Esophagus squamous epithelium (tissue), 4 donors: ENCODE measurements around the gene MRM3.

ENCODE experiments used
- CTCF ChIP-seq, 6 experiments: fragments of 450-650 bp in 4 of 6; fragments of 200-600 bp in 2 of 6; sonication (generic) in 2 of 6; IDR thresholded peaks; one replicate each; pipeline ENCODE4 v1.5.1; 2016 to 2019; ENCODE audit warnings: antibody characterized with exemption in 6 of 6, mild to moderate bottlenecking in 4 of 6, moderate library complexity in 4 of 6
- POLR2A ChIP-seq, 4 donors: fragments of 450-650 bp; IDR thresholded peaks; one replicate each; pipeline ENCODE4 v1.6.1; 2017; ENCODE audit warnings: antibody characterized with exemption in 4 of 4, mild to moderate bottlenecking in 4 of 4, moderate library complexity in 3 of 4

- TF ChIP-seq POLR2A (IDR thresholded peaks at IDR 0.05) (no peak), CTCF (IDR thresholded peaks at IDR 0.05) (no peak)
These were observed 6.4 kb downstream of the MRM3 start for GRCh38 chr17:788551-788950.
